WTC11 (cell line): ENCODE measurements around the gene WASF3. TPM values are rescaled to one million over a fixed set of nuclear protein-coding genes. Genes with fewer than 3 reads are reported as not detected.
"Not testable (repeated sequence)": the region's sequence is repeated elsewhere in the genome, so short reads cannot be mapped to it uniquely, and the experiment has no call there.

Source experiments
- ATAC-seq: fragments of 200-7000 bp; cut with Tn5 transposase; 2 replicates; pipeline ENCODE4 v1.10.0; 2021; ENCODE audit warnings: mild to moderate bottlenecking, moderate library complexity
- CTCF ChIA-PET: fragments of 300-600 bp; sonication (Branson Sonifier 250); formaldehyde crosslinking; loops from one replicate; lab custom pipeline; 2021; ENCODE audit warnings: antibody characterized with exemption; lab: Charles Lee
- POLR2A ChIA-PET: fragments of 350-600 bp; sonication (Branson Sonifier 250); formaldehyde crosslinking; loops from one replicate; lab custom pipeline; 2021; ENCODE audit warnings: antibody characterized with exemption; lab: Charles Lee
- DNase-seq: peaks from one replicate; pipeline ENCODE4 v3.0.0; 2021; ENCODE audit warnings: low spot score
- H3K27ac Mint-ChIP-seq: 2 replicates; pipeline ENCODE4 v1.8.0; 2021; ENCODE audit warnings: mixed read lengths
- H3K27me3 Mint-ChIP-seq: 2 replicates; pipeline ENCODE4 v1.8.0; 2021; ENCODE audit warnings: low read depth, mild to moderate bottlenecking, moderate library complexity, mixed read lengths
- H3K36me3 Mint-ChIP-seq: 2 replicates; pipeline ENCODE4 v1.8.0; 2021; ENCODE audit warnings: mixed read lengths
- H3K4me1 Mint-ChIP-seq: 2 replicates; pipeline ENCODE4 v1.8.0; 2022; ENCODE audit warnings: mixed read lengths
- H3K4me3 Mint-ChIP-seq: 2 replicates; pipeline ENCODE4 v1.8.0; 2021; ENCODE audit warnings: mild to moderate bottlenecking, moderate library complexity, mixed read lengths
- H3K9me3 Mint-ChIP-seq: 2 replicates; pipeline ENCODE4 v1.8.0; 2021; ENCODE audit warnings: mixed read lengths
- ATF2 ChIP-seq: sonication (generic); formaldehyde crosslinking; IDR thresholded peaks from 2 replicates; pipeline ENCODE4 v1.8.1; 2022; ENCODE audit warnings: low read depth, missing genetic modification reagents, borderline replicate concordance
- ATF3 ChIP-seq: sonication (generic); formaldehyde crosslinking; conservative IDR thresholded peaks from 2 replicates; pipeline ENCODE4 v1.8.1; 2022; ENCODE audit warnings: mild to moderate bottlenecking, missing genetic modification reagents
- ATF6 ChIP-seq: sonication (generic); formaldehyde crosslinking; IDR thresholded peaks from 2 replicates; pipeline ENCODE4 v1.8.1; 2023; ENCODE audit warnings: mild to moderate bottlenecking, missing genetic modification reagents
- CBFB ChIP-seq: sonication (generic); formaldehyde crosslinking; IDR thresholded peaks from 2 replicates; pipeline ENCODE4 v1.8.1; 2022; ENCODE audit warnings: mild to moderate bottlenecking, low read depth, missing genetic modification reagents
- ELF4 ChIP-seq: sonication (generic); formaldehyde crosslinking; IDR thresholded peaks from 2 replicates; pipeline ENCODE4 v1.8.1; 2022; ENCODE audit warnings: low read depth, mild to moderate bottlenecking, moderate library complexity, missing genetic modification reagents
- FOXP1 ChIP-seq: sonication (generic); formaldehyde crosslinking; IDR thresholded peaks from 2 replicates; pipeline ENCODE4 v1.8.0; 2022; ENCODE audit warnings: missing genetic modification reagents, mild to moderate bottlenecking, moderate library complexity, borderline replicate concordance
- GRHL2 ChIP-seq: fragments of 250-450 bp; sonication (Bioruptor Pico); IDR thresholded peaks from 2 replicates; pipeline ENCODE4 v1.8.0; 2022; ENCODE audit warnings: mild to moderate bottlenecking, moderate library complexity; ENCODE audit not compliant: insufficient replicate concordance, severe bottlenecking
- HMGXB4 ChIP-seq: sonication (generic); formaldehyde crosslinking; IDR thresholded peaks from 2 replicates; pipeline ENCODE4 v1.8.1; 2023; ENCODE audit warnings: mild to moderate bottlenecking, moderate library complexity, missing genetic modification reagents
- NR1H2 ChIP-seq: sonication (generic); formaldehyde crosslinking; IDR thresholded peaks from 2 replicates; pipeline ENCODE4 v1.9.0; 2021; ENCODE audit warnings: mild to moderate bottlenecking, moderate library complexity, missing genetic modification reagents
- NR2C2 ChIP-seq: sonication (generic); formaldehyde crosslinking; IDR thresholded peaks from 2 replicates; pipeline ENCODE4 v1.8.0; 2022; ENCODE audit warnings: mild to moderate bottlenecking, missing genetic modification reagents
- NR3C1 ChIP-seq: sonication (generic); formaldehyde crosslinking; conservative IDR thresholded peaks from 2 replicates; pipeline ENCODE4 v1.8.1; 2023; ENCODE audit warnings: low read depth, mild to moderate bottlenecking, missing genetic modification reagents
- RORB ChIP-seq: fragments of 250-450 bp; sonication (Bioruptor Pico); IDR thresholded peaks from 2 replicates; pipeline ENCODE4 v1.9.0; 2021; ENCODE audit warnings: mild to moderate bottlenecking
- SMAD3 ChIP-seq: sonication (generic); formaldehyde crosslinking; IDR thresholded peaks from 2 replicates; pipeline ENCODE4 v1.8.0; 2022; ENCODE audit warnings: missing genetic modification reagents, mild to moderate bottlenecking, borderline replicate concordance
- SP1 ChIP-seq: sonication (generic); formaldehyde crosslinking; conservative IDR thresholded peaks from 2 replicates; pipeline ENCODE4 v1.8.1; 2022; ENCODE audit warnings: missing genetic modification reagents
- STAT6 ChIP-seq: sonication (generic); formaldehyde crosslinking; conservative IDR thresholded peaks from 2 replicates; pipeline ENCODE4 v1.8.1; 2023; ENCODE audit warnings: mild to moderate bottlenecking, low read depth, missing genetic modification reagents, moderate library complexity
- ZNF671 ChIP-seq: fragments of 250-450 bp; sonication (Bioruptor Pico); IDR thresholded peaks from 2 replicates; pipeline ENCODE4 v1.8.0; 2021; ENCODE audit warnings: mild to moderate bottlenecking
- total RNA-seq: library from RNA; stranded (reverse); gene quantifications from 3 replicates; pipeline ENCODE4 v1.2.3, GENCODE V29; 2021

Gene WASF3
- total RNA-seq, 1 experiment from 2014 or later: 26.8 TPM

GRCh38 chr13:26722321-26722720 lies 164.8 kb downstream of the WASF3 start:
- H3K9me3 Mint-ChIP-seq: peaks cover 16% of the 10 kb centered on the region
- ATAC-seq (no peak), DNase-seq (no peak)
- no peak overlapping the region for H3K4me3 Mint-ChIP-seq
- TF ChIP-seq NR2C2 (CRISPR knock-in tag) (no peak), HMGXB4 (CRISPR knock-in tag) (no peak), FOXP1 (CRISPR knock-in tag) (no peak), ATF6 (CRISPR knock-in tag) (no peak), ZNF671 (no peak), CBFB (no peak), ATF2 (CRISPR knock-in tag) (no peak), ATF3 (CRISPR knock-in tag) (no peak), ELF4 (CRISPR knock-in tag) (no peak), STAT6 (CRISPR knock-in tag) (no peak), GRHL2 (CRISPR knock-in tag) (no peak), SMAD3 (CRISPR knock-in tag) (no peak), RORB (CRISPR knock-in tag) (no peak), NR3C1 (CRISPR knock-in tag) (no peak), NR1H2 (CRISPR knock-in tag) (no peak), SP1 (no peak)
- POLR2A ChIA-PET: no interaction called here
- H3K27me3 Mint-ChIP-seq: no peaks in the 10 kb centered on the region
- no peaks in the 10 kb centered on the region for H3K4me1 Mint-ChIP-seq
- CTCF ChIA-PET: interaction anchor here (0.7 kb wide), 1 partner anchor 16 kb away, joined by 3 read pairs; no protein-coding TSS in a partner anchor
- peaks cover 4% of the 10 kb centered on the region for H3K36me3 Mint-ChIP-seq
- no peak overlapping the region for H3K27ac Mint-ChIP-seq

GRCh38 chr13:26723620-26724019 lies 166.1 kb downstream of the WASF3 start:
- POLR2A ChIA-PET, H3K27me3 Mint-ChIP-seq: not testable (repeated sequence)

More at GRCh38 chr13:26723620-26724019, 166.1 kb downstream of the WASF3 start:
- DNase-seq, CTCF ChIA-PET, ATAC-seq, H3K36me3 Mint-ChIP-seq, H3K27ac Mint-ChIP-seq, H3K4me3 Mint-ChIP-seq, H3K4me1 Mint-ChIP-seq: not testable (repeated sequence)
- peaks cover 16% of the 10 kb centered on the region for H3K9me3 Mint-ChIP-seq
